Measurements from ENCODE around the gene SIGLEC8.

- TF ChIP-seq CTCF (IDR thresholded peaks at IDR 0.05 in 2 of 3, conservative IDR thresholded peaks at IDR 0.05 in 1 of 3; ENCODE audit: control insufficient read depth in 2 of 3, extremely low read depth in 1 of 3, insufficient read depth in 1 of 3, low read depth in 3 of 3, low read length in 3 of 3) (no peak), REST (IDR thresholded peaks at IDR 0.05; ENCODE audit: low read depth, low read length) (no peak), JUNB (IDR thresholded peaks at IDR 0.05) (no peak), YBX1 (IDR thresholded peaks at IDR 0.05) (no peak), GABPA (IDR thresholded peaks at IDR 0.05; ENCODE audit: low read depth) (no peak), ZNF274 (IDR thresholded peaks at IDR 0.05; ENCODE audit: insufficient read depth, insufficient read length) (no peak), EZH2 (IDR thresholded peaks at IDR 0.05; ENCODE audit: borderline replicate concordance, control insufficient read depth, low read depth, low read length) (no peak), MAX (IDR thresholded peaks at IDR 0.05; ENCODE audit: low read depth, low read length) (no peak)
These were observed at the start of gene SIGLEC8 for GRCh38 chr19:51458051-51458645.
